ENCODE results near the gene CNTNAP4.

DNA sequence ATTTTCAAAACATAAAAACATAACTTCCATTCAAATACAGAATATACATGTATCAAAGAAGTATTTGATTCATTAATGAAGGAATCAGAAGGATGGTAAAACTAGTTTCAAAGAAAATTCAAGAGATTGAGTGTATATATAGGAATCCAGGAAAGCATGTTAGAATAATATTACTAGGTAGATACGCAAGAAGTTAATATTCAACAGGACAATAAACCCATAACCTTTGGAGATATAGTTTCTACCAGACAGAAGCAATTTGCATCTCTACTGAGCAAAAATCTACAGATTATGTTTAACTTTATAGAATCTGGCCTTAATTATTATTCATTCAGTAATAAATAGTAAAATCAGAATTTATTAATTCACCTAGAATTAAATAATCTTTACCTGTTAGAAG lies 166.8 kb downstream of the CNTNAP4 start:
- TF ChIP-seq, protein P1, sequence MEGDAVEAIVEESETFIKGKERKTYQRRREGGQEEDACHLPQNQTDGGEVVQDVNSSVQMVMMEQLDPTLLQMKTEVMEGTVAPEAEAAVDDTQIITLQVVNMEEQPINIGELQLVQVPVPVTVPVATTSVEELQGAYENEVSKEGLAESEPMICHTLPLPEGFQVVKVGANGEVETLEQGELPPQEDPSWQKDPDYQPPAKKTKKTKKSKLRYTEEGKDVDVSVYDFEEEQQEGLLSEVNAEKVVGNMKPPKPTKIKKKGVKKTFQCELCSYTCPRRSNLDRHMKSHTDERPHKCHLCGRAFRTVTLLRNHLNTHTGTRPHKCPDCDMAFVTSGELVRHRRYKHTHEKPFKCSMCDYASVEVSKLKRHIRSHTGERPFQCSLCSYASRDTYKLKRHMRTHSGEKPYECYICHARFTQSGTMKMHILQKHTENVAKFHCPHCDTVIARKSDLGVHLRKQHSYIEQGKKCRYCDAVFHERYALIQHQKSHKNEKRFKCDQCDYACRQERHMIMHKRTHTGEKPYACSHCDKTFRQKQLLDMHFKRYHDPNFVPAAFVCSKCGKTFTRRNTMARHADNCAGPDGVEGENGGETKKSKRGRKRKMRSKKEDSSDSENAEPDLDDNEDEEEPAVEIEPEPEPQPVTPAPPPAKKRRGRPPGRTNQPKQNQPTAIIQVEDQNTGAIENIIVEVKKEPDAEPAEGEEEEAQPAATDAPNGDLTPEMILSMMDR (IDR thresholded peaks at IDR 0.05), result no peak
- TF ChIP-seq POLR2A (IDR thresholded peaks at IDR 0.05), result no peak
